NCI-H1417 (cell line): ENCODE measurements around the gene PTPN22.
A peak's percentile ranks its signal among the peaks of the same experiment; 100 is the strongest.

Experiments used
- DNase-seq, 3 experiments: peaks; one replicate each; lab custom pipeline; 2025; lab: John Stamatoyannopoulos, UW

Gene PTPN22

DNA sequence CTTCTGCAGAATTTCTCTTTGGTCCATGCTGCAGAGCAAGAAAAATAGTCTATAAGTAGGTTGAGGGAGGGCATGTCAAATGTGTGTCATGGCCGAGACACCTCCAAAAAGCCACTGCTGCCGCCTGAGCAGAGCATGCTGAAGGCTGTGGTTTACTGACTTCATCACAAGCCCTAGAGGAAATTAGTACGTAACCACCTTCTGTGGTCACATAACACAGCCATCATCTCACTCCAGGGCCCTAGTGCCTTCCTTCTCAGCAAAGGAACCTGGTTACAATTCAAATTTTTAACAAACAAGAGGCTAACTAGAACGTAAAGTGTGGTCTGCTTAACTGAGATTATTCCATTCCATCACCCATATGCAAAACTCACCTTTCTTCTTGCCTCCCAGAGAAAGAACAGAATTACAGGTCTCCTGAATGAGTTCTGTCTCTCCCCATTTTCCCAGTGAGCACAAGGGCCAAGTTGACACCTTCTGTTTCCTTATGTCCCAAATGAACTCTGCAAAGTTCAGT is at the start of gene PTPN22:
PTPN22 (minus strand) TSS at position 116 of the 517 bp plus-strand sequence.
- DNase-seq, result no peak

DNA sequence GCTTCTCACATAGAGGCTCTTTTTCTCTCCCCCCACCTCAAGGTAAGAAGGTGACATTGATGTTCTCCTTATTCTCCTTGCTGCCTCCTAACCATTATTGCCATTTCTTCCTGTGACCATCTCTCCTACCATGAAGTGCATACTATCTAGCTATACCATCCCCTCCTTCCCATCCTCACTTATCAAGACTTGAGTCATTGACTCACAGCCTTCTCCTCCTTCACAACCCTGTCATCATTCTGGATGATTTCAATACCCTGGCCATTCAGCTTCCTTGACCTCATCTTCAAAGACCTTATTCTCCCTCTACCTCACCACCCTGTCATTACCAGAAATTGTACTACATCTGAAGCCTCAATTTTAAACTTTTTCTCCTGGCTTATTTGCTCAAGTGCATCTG is 46.7 kb upstream of the PTPN22 start:
- DNase-seq, result no peak

DNA sequence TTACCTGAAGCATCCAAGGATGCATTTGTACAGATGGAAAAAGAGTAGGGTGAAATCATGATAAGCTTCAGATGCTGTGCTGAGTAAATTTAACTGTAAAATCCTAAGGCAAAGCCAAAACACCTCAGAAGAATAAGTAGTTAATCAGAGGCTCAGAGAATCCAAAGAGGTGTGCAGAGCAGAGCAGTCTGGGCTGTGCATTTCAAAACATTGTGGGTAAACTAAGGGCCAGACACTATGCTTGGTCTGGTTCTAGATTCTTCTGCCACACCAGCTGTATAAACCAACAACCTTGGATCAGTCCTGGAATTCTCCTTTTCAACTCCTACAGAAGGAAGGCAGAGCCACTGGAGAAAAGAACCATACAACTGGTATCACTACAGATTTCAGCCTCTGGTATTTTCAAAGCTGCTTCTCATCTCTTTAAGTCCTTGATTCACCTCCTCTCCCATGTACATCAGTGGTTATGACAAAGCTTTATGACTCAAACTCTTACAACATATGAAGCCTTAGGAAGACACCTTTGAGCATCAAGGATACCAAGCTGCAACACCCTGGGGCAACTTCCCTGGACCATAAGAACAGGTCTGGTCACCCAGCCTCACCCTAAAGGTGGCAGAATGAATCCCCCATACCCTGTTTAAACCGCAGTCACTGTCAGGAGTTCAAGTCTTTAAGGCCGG is 46.0 kb upstream of the PTPN22 start:
- no peak for DNase-seq

DNA sequence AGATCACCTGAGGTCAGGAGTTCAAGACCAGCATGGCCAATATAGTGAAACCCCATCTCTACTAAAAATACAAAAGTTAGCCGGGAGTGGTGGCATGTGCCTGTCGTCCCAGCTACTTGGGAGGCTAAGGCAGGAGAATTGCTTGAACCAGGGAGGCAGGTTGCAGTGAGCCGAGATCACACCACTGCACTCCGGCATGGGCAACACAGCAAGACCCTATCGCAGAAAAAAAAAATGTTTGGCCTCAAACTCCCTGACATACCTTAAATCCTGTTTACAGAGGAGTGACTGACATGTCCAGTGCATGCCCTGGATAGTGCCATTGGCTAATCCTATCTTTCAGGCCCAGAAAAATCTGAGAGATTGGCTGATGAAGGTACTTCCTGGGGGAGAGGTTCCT is 45.5 kb upstream of the PTPN22 start:
- DNase-seq, result no peak

DNA sequence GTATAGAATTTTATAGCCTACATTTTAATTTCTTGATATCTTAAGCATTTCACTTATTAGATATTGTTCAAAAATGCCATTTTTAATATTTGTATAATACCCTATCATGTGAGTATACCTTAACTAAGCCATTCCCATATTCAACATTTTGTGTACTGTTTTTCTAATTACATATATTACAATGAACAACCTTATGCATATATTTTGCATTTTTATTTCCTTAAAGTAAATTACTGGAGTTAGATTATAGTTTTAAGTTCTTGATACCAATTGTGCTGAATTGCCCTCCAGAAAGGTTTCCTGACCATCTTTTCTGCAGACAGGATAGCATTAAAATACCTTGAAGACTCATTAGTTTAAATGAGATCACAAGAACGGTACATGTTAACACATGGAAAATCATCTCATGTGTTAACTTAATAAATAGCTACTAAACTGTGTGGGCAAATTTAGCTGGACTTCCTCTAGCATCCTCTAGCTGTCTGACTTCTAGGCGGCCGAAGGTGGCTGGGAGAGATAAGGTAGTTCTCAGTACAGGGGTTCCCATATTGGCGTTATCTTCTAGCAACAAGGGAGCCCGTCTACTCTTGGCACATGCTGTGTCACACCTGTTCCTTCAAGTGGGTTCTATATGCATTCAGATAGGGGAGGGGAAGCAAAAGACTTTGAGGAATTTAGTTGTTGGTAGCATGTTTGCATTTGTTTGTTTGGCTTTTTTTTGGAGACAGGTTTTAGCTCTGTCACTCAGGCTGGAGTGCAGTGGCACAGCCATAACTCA is 42.6 kb upstream of the PTPN22 start:
- DNase-seq, result no peak

DNA sequence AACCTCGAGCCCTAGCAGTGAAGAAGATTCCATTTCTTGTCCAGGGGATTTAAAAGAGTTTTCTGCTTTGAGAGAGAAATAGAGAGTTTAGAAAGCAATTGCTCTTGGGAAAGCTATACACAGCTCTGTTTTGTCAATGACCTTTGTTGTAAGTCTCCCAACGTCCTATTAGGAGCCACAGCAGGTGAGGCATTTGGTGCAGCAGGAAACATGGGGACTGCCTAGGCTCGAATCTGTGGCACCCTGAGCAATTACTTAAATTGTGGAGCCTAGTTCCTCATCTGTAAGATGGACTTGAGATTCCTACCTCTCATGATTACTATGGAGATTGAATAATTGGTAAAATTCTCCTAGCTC is 41.8 kb upstream of the PTPN22 start:
- no peak for DNase-seq

DNA sequence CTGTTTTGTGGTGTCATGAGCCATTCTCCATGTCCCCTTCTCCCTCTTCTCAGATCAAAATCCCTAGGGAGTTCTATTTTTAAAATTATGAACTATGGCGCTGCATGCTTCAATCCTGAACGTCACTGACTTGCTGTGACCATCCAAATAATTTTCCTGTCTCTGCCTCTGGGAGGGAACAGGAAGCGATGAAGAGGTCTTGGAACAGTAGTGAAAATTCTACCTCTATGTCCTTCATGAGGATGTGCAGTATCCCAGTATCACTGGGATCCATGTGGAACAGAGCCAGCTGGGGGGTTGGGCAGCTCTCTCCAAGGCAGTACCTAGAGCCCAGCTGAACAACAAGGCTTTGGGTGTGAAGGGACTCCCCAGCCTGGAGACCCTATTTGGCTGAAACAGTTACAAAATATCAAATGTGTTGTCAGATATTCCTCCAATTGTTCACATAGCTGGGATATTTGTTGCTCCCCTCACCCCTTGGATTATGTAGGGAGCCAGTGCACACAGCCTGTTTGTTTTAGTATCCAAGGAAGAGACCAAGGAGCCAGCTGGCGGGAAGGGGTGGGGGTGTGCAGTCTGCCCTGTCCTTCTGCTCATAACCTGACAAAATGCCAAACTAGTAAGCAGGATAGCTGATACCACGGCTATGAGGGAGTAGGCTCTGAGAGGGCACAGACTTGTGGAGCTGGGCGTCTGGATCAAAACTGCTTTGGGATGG is 41.2 kb upstream of the PTPN22 start:
- no peak for DNase-seq

DNA sequence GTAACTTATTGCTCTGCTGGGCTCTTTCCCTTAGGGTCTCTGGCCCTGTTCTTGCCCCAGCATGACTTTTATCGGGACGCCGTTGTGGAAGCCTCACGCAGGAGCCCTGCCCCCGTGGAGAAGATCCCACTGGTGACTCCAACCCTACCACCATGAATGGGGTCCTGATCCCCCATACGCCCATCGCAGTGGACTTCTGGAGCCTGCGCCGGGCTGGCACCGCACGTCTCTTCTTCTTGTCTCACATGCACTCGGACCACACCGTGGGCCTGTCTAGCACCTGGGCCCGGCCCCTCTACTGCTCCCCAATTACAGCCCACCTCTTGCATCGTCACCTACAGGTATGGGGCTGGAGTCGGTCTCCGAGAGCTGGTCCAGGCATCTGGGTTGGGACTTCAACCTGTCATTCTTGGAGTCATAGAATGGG is 33.9 kb upstream of the PTPN22 start:
- DNase-seq, result peak in 2 of 3 experiments; percentile 25 to 73

DNA sequence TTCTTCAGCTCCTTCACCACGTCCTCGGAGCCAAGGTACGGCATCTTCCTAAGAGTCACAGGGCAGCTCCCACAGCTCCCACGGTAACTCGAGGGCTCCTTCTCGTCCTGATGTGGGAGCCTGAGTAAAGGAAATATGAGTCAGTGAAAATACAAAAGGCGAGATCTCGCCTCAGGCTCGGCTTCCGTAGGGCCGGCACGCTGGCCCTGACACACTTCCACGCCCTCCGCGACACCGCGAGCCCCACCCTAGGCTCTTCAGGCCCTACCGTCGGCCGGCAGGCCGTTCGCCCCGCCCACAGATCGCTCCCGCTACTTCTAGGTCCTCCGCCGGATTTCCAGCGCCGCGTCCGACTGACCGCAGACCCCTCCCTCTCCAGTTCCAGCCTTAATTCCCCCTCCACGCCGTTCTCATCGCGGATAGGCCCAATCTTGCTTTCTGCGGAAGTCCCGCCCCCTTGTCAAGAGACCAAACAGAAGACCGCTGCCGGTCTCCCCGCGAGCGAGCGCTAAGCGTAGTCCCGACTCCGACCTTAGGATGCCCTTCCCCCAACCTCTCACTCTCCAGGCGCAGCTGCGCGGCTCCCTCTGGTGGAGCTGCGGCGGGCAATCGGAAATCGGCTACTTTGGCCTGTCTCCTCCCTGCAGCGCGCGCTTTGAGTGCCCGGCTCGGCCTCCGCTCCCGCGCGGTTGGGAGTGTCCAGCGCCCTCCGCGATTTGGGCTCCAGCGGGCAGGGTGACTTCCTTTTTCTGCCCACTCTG is 33.3 kb upstream of the PTPN22 start, which contains the start of the genes AP4B1 and DCLRE1B:
AP4B1 (minus strand) TSS at position 126 of the 761 bp plus-strand sequence; CDS start at position 44, 82 bp downstream.
DCLRE1B (plus strand) TSS at position 653 of the 761 bp plus-strand sequence. CDS start 261 bp downstream, outside the sequence.
- DNase-seq, result peak; percentile 98 to 99 (median 99)

DNA sequence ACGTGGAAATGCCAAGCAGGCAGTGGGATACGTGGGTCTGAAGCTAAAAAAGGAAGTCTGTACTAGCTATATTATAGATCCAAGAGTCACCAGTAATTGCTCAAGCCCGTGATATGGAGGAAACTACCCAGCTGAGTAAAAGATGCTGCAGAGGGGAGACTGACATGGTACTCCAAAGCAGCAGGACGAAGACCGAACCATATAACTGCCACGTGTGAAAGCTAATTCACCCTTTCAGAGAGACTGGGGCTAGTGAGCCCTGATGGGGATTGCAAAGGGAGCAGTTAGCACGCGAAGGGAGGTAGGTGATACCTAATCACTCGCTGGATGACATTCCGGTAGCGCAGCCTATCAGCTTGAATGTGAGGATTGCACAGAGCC is 32.8 kb upstream of the PTPN22 start:
- DNase-seq, result peak in 2 of 3 experiments; percentile 76 to 92

DNA sequence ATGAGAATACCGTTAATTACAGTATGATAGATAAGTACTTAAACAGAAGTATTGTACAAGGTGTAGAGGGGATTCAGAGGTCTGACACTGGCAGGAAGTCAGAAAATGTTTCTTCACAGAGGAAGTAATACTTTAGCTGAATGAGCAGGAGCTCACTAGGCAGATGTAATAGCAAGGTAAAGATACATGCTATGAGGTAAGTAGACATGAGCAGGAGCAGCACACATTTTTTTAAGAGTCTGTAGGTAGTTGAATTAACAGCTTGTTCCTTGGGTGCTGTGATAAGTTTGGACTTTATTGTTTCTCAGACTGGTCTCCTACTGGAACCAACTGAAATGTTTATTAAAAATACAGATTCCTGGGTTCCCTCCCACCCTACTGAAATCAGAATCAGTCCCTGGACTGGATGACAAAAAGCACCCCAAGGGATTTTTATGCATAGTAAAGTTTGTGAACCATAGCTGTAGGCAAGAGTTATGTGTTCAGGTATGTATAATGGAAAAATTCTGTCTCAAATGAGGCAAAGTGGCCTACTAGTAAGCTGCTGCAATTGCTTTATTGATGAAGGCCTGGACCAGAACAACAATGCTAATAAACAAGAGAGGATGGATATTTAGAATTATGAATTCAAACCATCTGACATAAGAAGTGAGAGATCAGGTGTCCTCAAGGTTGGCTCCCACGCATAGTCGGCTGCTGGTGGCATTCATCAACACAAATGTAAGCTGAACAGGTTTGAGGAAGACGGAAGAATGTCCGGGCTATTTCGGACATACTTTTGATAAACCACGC is 32.2 kb upstream of the PTPN22 start:
- DNase-seq, result peak in 1 of 3 experiments; percentile 37

DNA sequence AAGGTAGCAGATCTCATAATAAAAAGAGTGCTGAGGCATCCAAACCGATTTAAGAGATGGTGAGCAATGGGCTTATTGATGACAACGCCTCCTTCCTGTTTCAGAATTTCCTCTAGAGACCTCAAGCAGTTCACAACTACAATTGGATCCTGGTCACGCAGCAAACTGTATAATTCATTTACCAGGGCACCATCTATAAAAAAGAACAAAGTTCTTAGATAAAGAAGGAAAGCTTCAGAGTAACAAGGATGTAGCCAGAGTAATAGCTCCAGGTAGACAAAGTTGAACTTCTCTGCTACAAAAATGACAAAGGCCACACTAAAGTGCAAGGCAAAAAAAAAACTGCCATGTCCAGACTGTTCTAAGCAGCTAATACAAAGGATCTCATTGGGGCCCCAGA is 29.7 kb upstream of the PTPN22 start:
- no peak for DNase-seq

DNA sequence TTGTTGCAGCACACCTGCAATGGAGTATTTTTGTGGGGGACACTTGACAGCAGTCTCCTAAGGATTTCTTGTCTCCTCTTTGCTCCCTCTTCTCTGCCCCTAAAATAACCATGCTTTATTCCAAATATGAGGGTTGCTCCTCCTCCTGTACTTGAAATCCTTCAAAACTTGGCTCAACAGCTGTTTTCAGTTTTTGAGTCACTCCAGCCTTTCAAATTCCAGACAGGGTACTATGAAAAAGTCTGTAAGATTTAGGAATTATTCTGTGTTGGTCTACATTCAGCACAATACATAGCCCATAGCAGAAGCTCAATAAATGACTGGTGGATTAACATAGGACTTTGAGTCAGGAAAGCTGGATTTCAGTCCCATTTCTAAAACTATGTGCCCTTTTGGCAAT is 27.6 kb upstream of the PTPN22 start:
- DNase-seq, result no peak

DNA sequence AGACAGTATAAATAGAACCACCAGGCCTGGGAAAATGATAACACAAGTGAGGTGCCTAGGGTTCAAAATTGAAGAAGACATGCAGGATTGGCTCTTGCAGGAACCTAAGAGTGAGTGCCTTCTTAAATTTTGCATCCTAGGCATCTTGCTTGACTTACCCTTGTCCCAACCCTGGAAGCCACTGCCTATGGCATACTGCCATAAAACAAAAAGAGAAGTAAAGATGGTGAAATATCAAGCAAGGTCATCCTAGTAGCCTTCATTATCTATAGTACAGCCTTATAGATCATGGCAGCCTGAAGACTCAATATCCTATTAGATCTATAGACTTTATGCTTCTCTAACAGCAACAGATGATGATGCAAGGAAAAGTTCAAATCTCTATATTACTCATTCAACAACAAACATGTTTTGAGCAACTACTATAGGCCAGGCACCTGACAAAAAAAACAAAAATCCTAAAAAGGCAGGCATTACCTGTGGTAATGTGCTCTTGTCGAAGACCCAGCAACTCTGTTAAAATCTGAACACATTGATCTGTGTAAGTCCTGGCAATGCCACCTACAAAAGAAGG is 26.8 kb upstream of the PTPN22 start:
- DNase-seq, result no peak

DNA sequence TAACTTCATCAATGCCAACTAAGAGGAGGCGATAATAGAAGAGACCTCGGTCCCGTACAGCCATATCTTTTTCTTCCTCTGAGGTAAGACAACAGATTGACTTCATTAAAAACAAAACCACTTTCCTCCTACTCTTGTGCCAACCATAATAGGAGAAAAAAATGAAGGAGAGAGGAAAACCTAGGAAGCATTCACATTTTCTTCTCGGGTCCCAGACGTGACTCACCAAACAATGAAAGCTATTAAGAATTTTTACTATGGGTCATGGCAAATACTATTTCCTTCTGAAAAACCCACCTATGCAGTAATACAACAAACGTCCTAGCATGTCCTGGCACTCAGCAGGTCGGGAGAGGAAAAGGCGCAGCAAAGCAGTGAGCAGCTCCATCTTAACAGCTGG is 24.4 kb upstream of the PTPN22 start:
- DNase-seq, result no peak

DNA sequence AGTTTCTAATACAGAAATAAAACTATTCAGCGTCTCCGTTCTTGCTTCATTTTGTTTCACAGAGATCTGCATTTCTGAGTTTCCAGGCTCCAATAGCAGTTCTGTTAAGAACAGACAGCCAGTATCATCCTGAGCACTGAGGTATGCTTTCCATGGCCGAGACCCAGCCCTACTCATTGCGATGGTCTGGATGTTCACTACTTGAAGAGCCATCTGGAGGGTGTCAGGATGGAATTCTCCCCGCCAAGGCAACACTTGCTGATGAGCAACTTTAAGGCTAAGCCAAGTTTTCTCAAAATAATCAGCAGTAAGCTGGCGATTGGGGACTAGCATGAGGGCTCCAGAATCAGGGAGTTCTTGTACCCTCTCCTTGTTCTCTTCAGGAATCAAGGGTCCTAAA is 23.6 kb upstream of the PTPN22 start:
- DNase-seq, result no peak

DNA sequence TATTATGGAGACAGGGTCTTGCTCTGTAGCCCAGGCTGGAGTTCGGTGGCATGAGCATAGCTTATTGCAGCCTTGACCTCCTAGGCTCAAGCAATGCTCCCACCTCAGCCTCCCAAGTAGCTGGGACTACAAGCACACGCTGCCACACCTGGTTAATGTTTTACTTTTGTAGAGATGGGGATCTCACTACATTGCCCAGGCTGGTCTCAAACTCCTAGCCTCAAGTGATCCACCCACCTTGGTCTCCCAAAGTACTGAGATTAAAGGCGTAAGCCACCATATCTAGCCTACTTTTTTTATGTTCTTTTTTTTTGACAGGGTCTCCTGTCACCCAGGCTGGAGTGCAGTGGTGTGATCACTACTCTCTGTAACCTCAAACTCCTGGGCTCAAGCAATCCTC is 21.8 kb upstream of the PTPN22 start:
- DNase-seq, result no peak

DNA sequence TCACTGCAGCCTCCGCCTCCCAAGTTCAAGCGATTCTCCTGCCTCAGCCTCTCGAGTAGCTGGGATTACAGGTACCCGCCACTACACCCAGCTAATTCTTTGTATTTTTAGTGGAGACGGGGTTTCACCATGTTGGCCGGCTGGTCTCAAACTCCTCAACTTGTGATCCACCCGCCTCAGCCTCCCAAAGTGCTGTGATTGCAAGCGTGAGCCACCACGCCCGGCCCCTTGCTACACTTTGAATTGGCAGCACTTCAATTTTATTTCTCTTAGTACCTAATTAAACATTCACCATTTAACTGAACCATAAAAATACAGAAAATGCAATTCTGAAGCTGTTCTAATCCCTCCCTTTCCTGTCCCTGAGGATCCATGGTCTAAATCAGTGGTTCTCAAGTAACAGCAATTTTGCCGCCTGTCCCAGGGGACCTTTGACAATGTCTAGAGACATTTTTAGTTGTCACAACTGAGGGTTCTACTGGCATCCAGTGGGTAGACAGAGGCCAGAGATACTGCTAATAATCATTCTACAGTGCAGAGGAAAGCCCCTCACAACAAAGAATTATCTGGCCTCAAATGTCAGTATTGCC is 20.2 kb upstream of the PTPN22 start:
- no peak for DNase-seq

DNA sequence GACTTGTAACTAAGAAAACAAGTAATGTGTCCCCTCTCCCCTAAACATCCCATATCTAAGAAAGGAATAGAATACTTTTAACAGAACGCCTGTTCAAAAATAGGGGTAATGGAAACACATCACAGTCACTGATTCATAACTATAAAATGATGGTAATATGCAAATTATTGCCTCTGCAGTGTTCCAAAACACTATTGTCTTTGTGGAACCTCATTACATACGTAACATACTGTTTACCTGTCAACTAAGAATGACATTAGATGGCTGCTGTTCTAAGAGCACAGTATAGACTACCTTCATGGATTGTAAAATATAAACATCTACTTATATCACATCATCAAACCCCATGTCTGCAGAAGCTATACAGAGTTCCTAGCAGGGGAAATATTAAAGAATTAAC is 19.3 kb upstream of the PTPN22 start:
- DNase-seq, result no peak
